GM12891 (cell line): ENCODE data around the gene ACP6. TPM values are rescaled to one million over a fixed set of nuclear protein-coding genes. Genes with fewer than 3 reads are reported as not detected.
"Not testable (repeated sequence)": the region's sequence is repeated elsewhere in the genome, so short reads cannot be mapped to it uniquely, and the experiment has no call there.

Source experiments
- DNase-seq: peaks from one replicate; pipeline ENCODE4 v3.0.0; 2011; ENCODE audit warnings: low spot score; ENCODE audit not compliant: insufficient read length
- FAIRE-seq: peaks from 2 replicates; lab custom pipeline; 2011; peaks lifted over from hg19 to GRCh38; lab: Jason Lieb, UNC
- PAX5 ChIP-seq: IDR thresholded peaks from 2 replicates; pipeline ENCODE4 v1.6.1; 2011; ENCODE audit warnings: low read length, moderate library complexity, mild to moderate bottlenecking; ENCODE audit not compliant: insufficient read depth, severe bottlenecking
- POLR2A ChIP-seq: IDR thresholded peaks from 2 replicates; pipeline ENCODE4 v1.6.1; 2011; ENCODE audit warnings: low read depth, low read length, control low read depth
- POLR2AphosphoS5 ChIP-seq: IDR thresholded peaks from 2 replicates; pipeline ENCODE4 v1.6.1; 2011; ENCODE audit warnings: low read depth, low read length, control low read depth
- POU2F2 ChIP-seq: IDR thresholded peaks from 2 replicates; pipeline ENCODE4 v1.6.1; 2011; ENCODE audit warnings: low read depth, mild to moderate bottlenecking, control low read depth, low read length, moderate library complexity
- SPI1 ChIP-seq: IDR thresholded peaks from 2 replicates; pipeline ENCODE4 v1.6.1; 2011; ENCODE audit warnings: low read depth, low read length, control low read depth
- TAF1 ChIP-seq: IDR thresholded peaks from 2 replicates; pipeline ENCODE4 v1.6.1; 2011; ENCODE audit warnings: low read depth, low read length, control low read depth
- polyA plus RNA-seq: library from polyadenylated mRNA; unstranded; fragments of >200 nt; gene quantifications from one replicate; pipeline ENCODE4 v1.2.1, GENCODE V29; 2012; ENCODE audit warnings: low read depth, missing spikeins, inconsistent platforms; ENCODE audit not compliant: missing spikeins

ACP6 gene
- polyA plus RNA-seq, result 8.4 TPM

DNA sequence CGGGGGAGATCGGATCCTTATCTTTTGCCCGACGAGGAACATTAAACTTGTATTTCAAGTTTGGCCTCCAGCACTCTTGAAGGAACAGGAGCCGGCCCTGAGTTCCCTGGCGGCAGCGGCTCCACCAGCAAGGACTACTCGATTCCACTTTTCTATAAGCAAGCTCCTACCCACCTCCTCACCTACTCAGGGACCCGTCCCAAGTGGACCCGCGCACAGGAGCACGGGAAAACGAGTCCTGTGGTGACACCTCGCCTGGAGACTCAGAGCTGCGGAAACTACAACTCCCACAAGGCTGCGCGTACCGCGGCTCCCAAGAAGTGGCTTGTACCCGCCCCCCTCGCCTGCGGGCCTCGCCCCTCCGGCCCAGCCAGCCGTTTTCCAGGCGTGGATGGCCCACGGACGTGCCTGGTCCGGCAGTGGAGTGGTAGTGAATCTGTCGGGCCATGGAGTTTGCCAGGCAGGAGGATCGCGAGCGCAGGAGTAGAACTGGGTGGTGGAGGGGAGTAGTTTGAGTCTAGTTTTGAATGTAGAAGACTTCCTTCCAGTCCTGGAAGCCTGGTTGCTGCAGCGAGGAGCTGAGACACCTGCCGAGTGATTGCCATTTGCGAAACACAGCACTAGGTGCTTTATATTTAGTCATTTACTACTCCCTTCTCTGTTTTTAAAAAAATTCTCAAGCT, at the start of gene ACP6:
ACP6 (minus strand) TSS at position 206 of the 683 bp plus-strand sequence. CDS start 476 bp downstream, outside the sequence.
- TF ChIP-seq TAF1, result no peak
- no peak for TF ChIP-seq SPI1
- TF ChIP-seq POLR2A, result no peak
- no peak for TF ChIP-seq POU2F2
- no peak for TF ChIP-seq PAX5
- TF ChIP-seq POLR2AphosphoS5, result no peak
- DNase-seq (peak; percentile 85), FAIRE-seq (peak; percentile 93)

DNA sequence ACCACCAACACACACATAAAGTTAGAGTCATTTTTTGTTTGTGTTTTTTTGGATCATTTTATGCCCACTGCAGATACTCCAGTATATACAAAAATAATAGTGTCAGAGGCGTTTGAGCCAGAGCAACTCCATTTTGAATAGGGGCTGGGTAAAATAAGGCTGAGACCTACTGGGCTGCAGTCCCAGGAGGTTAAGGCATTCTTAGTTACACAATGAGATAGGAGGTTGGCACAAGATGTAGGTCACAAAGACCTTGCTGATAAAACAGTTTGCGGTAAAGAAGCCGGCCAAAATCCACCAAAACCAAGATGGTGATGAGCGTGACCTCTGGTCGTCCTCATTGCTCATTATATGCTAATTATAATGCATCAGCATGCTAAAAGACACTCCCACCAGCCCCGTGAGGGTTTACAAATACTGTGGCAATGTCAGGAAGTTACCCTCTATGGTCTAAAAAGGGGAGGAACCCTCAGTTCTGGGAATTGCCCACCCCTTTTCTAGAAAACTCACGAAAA, 49.4 kb upstream of the ACP6 start:
- no peak for TF ChIP-seq PAX5
- TF ChIP-seq POLR2AphosphoS5, result no peak
- no peak for TF ChIP-seq POLR2A
- no peak for TF ChIP-seq POU2F2
- TF ChIP-seq TAF1, result no peak
- no peak for TF ChIP-seq SPI1
- DNase-seq (no peak), FAIRE-seq (no peak)

DNA sequence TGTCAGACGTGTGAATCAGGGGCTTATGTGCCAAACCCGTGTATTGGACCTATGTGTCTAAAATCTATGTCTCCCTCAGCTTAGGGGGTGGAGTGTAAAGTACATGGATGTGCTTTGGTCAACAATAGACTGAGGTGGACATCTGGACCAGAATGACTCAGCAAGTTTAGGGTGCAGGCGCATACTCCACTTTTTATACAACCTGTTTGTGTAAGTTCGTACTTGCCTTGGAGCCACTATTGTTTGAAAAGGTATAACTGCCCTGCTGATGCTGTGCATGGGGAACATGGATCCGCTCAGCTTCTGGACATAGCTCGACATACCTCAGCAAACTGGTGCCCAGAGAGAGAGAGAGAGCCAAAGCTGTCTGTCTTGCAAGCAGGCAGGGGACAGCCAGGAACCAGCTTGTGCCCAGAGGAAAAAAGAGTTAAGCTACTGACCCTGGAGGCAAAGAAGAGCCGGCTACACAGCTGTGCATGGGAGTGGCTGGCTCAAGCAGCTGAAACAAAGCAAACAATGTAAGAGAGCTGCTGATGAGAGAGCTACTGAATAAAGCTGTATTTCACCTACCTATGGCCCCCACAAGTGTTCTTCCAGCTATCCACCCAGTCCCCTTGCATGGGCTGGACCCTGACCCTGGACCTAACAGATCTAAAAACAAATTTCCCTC, 48.8 kb upstream of the ACP6 start:
- TF ChIP-seq POU2F2 (no peak), TAF1 (no peak), SPI1 (no peak), POLR2A (no peak), PAX5 (no peak), POLR2AphosphoS5 (no peak)
- FAIRE-seq (no peak), DNase-seq (no peak)

DNA sequence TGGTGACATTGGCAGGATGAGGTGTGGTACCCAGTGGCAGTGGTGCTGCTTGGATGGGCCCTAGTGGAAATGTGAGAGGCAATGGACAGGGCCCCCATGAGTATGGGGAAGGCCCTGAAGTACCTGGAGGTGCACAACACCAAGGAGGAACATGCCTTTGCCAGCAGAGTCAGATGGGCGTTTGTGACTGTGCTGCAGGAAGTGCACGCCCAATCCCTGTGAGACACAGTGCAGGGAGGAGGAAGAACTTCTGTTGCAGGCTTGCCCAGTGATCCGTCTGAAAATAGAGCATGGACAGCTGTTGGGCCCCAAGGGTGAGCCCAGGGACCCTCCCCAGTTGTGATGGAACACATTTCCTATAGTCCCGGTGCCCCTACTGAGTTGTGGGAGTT, 47.4 kb upstream of the ACP6 start:
- no peak for FAIRE-seq
- DNase-seq, result no peak
- no peak for TF ChIP-seq TAF1
- TF ChIP-seq POU2F2, result no peak
- TF ChIP-seq PAX5, result no peak
- TF ChIP-seq POLR2A, result no peak
- TF ChIP-seq POLR2AphosphoS5, result no peak
- TF ChIP-seq SPI1, result no peak

DNA sequence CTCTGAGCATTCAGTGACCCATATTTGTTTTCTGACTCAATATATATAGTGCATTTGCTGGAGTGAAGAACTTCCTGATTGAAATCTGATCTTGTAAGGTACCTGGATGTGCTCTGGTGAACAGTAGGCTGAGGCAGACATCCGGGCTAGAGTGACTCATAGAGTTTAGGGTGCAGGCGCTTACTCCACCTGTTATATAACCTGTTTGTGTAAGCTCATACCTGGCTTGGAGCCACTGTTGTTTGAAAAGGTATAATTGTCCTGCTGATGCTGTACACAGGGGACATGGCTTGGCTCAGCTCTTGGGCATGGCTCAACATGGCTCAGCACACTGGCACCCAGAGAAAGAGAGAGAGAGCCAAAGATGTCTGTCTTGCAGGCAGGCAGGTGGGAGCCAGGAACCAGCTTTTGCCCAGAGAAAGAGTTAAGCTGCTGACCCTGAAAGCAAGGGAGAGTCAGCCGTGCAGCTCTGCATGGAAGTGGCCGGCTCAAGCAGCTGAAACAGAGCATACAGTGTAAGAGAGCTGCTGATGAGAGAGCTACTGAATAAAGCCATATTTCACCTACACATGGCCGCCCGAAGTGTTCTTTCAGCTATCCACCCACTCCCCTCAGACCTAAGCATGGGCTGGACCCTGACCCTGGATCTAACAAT, 46.9 kb upstream of the ACP6 start:
- no peak for TF ChIP-seq POLR2A
- no peak for TF ChIP-seq PAX5
- TF ChIP-seq POU2F2, result no peak
- TF ChIP-seq SPI1, result no peak
- no peak for TF ChIP-seq POLR2AphosphoS5
- TF ChIP-seq TAF1, result no peak
- FAIRE-seq (no peak), DNase-seq (no peak)

DNA sequence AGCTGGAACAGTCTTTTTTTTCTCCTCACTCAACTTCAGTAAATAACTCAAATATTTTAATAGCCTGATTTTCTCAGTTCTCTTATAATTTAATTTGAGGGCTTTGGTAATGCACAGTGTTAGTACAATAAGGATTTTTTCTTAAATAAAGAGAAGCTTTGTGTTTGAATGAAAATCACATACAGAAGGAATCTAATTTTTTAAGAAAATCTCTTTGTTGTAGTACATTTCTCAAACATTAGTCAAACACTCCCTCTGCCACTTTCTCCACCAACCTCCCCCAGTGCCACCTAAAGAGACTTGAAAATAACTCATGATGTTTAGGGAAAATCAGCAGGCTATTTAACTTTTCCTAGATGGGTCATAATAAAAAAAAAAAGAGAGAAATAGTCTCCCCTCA, 42.3 kb upstream of the ACP6 start:
- TF ChIP-seq TAF1 (no peak), POLR2A (no peak), PAX5 (no peak), POLR2AphosphoS5 (no peak), POU2F2 (no peak), SPI1 (no peak)
- FAIRE-seq (no peak), DNase-seq (no peak)

DNA sequence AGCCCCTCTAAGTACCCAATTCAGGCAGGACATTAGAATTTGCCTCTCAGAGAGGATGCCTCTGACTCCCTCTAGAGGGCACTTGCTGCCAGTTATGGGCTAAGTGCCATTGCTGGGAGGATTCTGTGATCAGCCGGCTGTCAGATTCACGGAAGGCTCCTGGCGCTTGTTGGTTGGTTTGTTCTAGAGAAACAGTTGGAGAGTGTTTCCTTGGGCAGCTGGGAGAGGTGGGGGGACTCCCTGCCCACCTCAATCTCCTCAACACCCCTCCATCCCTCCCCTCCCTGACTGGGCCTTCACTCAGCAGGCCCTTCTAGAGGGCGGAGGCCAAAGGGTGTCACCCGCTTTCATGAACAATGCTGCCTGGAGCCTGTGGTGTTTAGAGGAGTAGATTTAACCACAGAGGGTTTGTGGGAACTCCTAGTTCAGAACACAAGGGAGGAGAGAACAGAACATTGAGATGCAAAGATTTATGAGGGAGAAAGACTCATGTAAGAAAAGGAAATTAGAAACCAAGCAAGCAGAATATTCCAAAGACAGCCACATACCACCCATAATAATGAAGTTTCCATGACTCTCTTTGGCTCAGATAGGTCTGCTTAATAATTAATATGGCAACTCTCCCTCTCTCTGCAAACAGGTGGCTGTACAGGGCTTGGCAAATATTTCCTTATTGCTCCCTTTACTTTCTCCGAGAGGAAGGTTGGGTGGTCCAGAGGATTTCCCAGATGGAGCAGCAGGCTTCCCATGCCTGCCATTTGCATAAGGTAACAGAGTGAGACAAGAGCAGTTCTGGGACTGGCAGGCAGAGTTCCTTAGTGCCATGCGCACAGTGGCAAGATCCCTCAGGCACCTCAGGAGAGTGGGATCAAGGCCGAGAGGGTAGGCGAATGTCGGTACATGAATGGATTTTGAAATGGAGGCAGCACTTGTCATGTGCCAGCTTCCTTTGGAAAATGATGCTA, 30.0 kb upstream of the ACP6 start:
- TF ChIP-seq TAF1 (no peak), POLR2A (no peak)
- DNase-seq (no peak), FAIRE-seq (no peak)

DNA sequence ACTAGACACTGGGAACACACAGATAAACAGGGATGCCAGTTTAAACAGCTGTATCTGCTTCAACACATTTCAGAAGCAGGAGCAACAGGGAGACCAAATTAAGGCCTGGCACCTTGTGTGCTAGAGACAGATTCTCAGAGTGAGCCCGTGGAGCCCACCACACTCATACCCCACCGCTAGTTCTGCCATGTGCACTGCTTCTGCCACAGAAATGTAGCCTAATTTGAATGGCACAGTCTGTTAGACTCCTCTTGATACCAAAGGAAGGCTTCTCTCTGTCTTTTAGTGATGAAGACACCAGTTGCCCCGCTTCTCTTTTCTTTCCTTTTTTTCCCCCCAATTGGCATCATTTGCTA, 29.3 kb upstream of the ACP6 start:
- no peak for DNase-seq
- TF ChIP-seq POU2F2, result no peak
- no peak for TF ChIP-seq SPI1
- TF ChIP-seq POLR2AphosphoS5, result no peak
- no peak for TF ChIP-seq PAX5
- FAIRE-seq, result no peak

DNA sequence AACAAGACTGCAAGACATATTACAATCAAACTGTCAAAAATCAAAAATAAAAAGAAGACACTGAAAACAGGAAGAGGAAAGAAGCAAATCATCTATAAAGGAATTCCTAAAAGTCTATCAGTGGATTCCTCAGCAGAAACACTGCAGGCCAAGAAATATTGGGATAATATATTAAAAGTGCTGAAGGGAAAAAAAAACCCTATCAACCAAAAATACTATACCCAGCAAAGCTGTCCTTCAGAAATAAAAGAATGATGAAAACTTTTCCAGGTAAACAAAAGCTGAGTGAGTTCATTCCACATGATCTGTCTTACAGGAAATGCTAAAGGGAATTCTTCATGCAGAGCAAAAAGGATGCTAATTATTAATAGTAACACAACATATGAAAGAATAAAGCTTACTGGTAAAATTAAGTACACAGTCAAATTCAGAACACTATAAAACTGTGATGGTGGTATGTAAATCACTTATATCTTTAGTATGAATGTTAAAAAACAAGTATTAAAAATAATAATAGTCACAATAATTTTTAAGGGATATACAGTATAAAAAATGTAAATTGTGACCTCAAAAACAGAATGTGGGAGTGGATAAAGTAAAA, 12.9 kb upstream of the ACP6 start:
- FAIRE-seq, result no peak
- TF ChIP-seq POU2F2, result no peak
- no peak for TF ChIP-seq PAX5
- no peak for TF ChIP-seq SPI1

DNA sequence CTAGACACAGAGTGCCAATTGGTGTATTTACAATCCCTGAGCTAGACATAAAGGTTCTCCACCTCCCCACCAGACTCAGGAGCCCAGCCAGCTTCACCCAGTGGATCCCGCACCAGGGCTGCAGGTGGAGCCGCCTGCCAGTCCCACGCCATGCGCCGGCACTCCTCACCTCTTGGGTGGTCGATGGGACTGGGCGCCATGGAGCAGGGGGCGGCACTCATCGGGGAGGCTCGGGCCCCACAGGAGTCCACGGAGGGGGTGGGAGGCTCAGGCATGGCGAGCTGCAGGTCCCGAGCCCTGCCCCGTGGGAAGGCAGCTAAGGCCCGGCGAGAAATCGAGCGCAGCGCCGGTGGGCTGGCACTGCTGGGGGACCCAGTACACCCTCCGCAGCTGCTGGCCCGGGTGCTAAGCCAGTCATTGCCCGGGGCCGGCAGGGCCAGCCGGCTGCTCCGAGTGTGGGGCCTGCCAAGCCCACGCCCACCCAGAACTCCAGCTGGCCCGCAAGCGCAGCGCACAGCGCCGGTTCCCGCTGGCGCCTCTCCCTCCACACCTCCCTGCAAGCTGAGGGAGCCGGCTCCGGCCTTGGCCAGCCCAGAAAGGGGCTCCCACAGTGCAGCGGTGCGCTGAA, 10.4 kb upstream of the ACP6 start:
- not testable (repeated sequence) for FAIRE-seq

More for the DNA sequence above, 12.9 kb upstream of the ACP6 start:
- DNase-seq, result no peak

DNA sequence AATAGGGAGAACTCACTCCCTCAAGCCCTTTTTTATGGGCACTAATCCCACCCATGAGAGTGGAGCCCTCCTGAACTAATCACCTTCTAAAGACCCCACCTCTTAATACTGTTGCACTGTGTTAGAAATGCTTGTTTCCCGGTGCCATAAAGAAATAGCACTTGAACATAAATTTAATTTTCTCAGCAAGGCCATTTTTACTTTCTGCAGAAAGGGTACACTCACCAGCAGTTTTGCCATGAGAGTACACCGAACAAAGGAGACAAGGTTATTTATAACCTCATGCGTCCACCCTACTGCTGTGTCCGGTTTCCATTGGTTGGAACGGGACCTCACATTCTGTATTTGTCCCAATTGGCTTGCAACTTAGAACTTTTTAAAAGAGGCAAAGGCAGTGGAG, 7.4 kb upstream of the ACP6 start:
- FAIRE-seq, DNase-seq: not testable (repeated sequence)

More for the DNA sequence above, 10.4 kb upstream of the ACP6 start:
- not testable (repeated sequence) for DNase-seq
